HCT116 (cell line): ENCODE measurements around the gene FOS. TPM values are rescaled to one million over a fixed set of nuclear protein-coding genes. Genes with fewer than 3 reads are reported as not detected.

Experiments
- ATAC-seq: fragments of 200-7000 bp; cut with Tn5 transposase; 2 replicates; pipeline ENCODE4 v1.9.1; 2020; ENCODE audit warnings: mild to moderate bottlenecking, moderate library complexity
- BruUV-seq: library from RNA; stranded (reverse); fragments of 400-500 nt; replicated peaks from 2 replicates; lab custom pipeline; 2021; lab: Mats Ljungman, UMichigan
- CTCF ChIA-PET: fragments of 300-600 bp; sonication (Branson Sonifier 250); formaldehyde crosslinking; loops from one replicate; lab custom pipeline; 2021; ENCODE audit warnings: antibody characterized with exemption; lab: Charles Lee
- POLR2A ChIA-PET: fragments of 300-600, 350-600 bp; sonication (Branson Sonifier 250); formaldehyde crosslinking; loops from one replicate; lab custom pipeline; 2021; ENCODE audit warnings: antibody characterized with exemption; lab: Charles Lee
- RAD21 ChIA-PET, 2 experiments: fragments of 300-600 bp; sonication (Branson Sonifier 250); formaldehyde crosslinking; loops; one replicate each; lab custom pipeline; 2023; ENCODE audit warnings: low total read pairs in 2 of 2; ENCODE audit not compliant: uncharacterized antibody in 2 of 2, unreplicated experiment in 2 of 2, low non-redundant PET in 1 of 2; lab: Charles Lee
- DNase-seq: peaks from one replicate; pipeline ENCODE4 v3.0.0-alpha.2; 2010; ENCODE audit warnings: low read depth, low spot score
- H2AFZ ChIP-seq: fragments of 200-600 bp; shearing (Covaris generic), sonication (generic); 2 replicates; pipeline ENCODE4 v1.6.1; 2017; ENCODE audit warnings: low read depth, mixed run types, mixed read lengths, antibody characterized with exemption, low read length; ENCODE audit not compliant: poor library complexity, severe bottlenecking
- H3K27ac ChIP-seq: 2 replicates; pipeline ENCODE4 v1.5.1; 2012; ENCODE audit warnings: low read depth, low read length
- H3K27me3 ChIP-seq: fragments of 200-600 bp; sonication (generic); 2 replicates; pipeline ENCODE4 v1.6.1; 2016; ENCODE audit warnings: mixed run types, low read length, mixed read lengths; ENCODE audit not compliant: insufficient read depth
- H3K36me3 ChIP-seq, 2 experiments: fragments of 200-500 bp in 1 of 2; fragments of 200-600 bp in 1 of 2; sonication (Bioruptor generic) in 1 of 2; sonication (generic) in 1 of 2; 2 replicates each; pipeline versions ENCODE4 v1.5.1 to v1.6.1; 2014 to 2016; ENCODE audit warnings: low read length in 2 of 2, inconsistent platforms in 1 of 2, mixed read lengths in 1 of 2, mixed run types in 1 of 2; ENCODE audit not compliant: insufficient read depth in 2 of 2, control insufficient read depth in 1 of 2
- H3K4me1 ChIP-seq, 2 experiments: fragments of 200-600 bp in 1 of 2; sonication (generic) in 1 of 2; 2 replicates each; pipeline versions ENCODE4 v1.5.1 to v1.6.1; 2012 to 2017; ENCODE audit warnings: low read length in 2 of 2, inconsistent platforms in 1 of 2, mild to moderate bottlenecking in 1 of 2, mixed read lengths in 1 of 2, mixed run types in 1 of 2, moderate library complexity in 1 of 2; ENCODE audit not compliant: insufficient read depth in 2 of 2, control insufficient read depth in 1 of 2
- H3K4me2 ChIP-seq: fragments of 200-600 bp; sonication (generic); 2 replicates; pipeline ENCODE4 v1.6.1; 2017; ENCODE audit warnings: mixed run types, low read length, mixed read lengths
- H3K4me3 ChIP-seq, 2 experiments: fragments of 200-600 bp in 1 of 2; sonication (generic) in 1 of 2; replicated peaks in 1 of 2; 2 replicates each; pipeline ENCODE4 v1.5.1; 2011 to 2016; ENCODE audit warnings: low read length in 2 of 2, control low read depth in 1 of 2, low read depth in 1 of 2, mild to moderate bottlenecking in 1 of 2, mixed read lengths in 1 of 2, mixed run types in 1 of 2
- H3K79me2 ChIP-seq: fragments of 200-600 bp; sonication (generic); 2 replicates; pipeline ENCODE4 v1.6.1; 2017; ENCODE audit warnings: mild to moderate bottlenecking, mixed run types, low read length, moderate library complexity, mixed read lengths; ENCODE audit not compliant: insufficient read depth
- H3K9ac ChIP-seq: fragments of 200-600 bp; sonication (generic); 2 replicates; pipeline ENCODE4 v1.6.1; 2016; ENCODE audit warnings: low read length, mixed read lengths
- H3K9me2 ChIP-seq: fragments of 200-600 bp; sonication (generic), shearing (Covaris generic); 2 replicates; pipeline ENCODE4 v1.6.1; 2017; ENCODE audit warnings: mixed run types, mild to moderate bottlenecking, moderate library complexity; ENCODE audit not compliant: insufficient read depth
- H3K9me3 ChIP-seq, 2 experiments: fragments of 200-500 bp in 1 of 2; fragments of 200-600 bp in 1 of 2; sonication (Bioruptor generic) in 1 of 2; sonication (generic) in 1 of 2; 2 replicates each; pipeline ENCODE4 v1.6.1; 2014 to 2017; ENCODE audit warnings: low read length in 2 of 2, mixed read lengths in 2 of 2, inconsistent platforms in 1 of 2, low read depth in 1 of 2, mild to moderate bottlenecking in 1 of 2, mixed run types in 1 of 2, moderate library complexity in 1 of 2; ENCODE audit not compliant: control insufficient read depth in 1 of 2, insufficient read depth in 1 of 2
- H4K20me1 ChIP-seq: fragments of 200-600 bp; sonication (generic), shearing (Covaris generic); 2 replicates; pipeline ENCODE4 v1.6.1; 2017; ENCODE audit warnings: mixed run types, mild to moderate bottlenecking, moderate library complexity; ENCODE audit not compliant: insufficient read depth
- CBX3 ChIP-seq: IDR thresholded peaks from 2 replicates; pipeline ENCODE4 v1.6.1; 2012; ENCODE audit warnings: low read depth
- CEBPB ChIP-seq: IDR thresholded peaks from 2 replicates; pipeline ENCODE4 v1.6.1; 2012; ENCODE audit warnings: low read depth
- EGR1 ChIP-seq: IDR thresholded peaks from 2 replicates; pipeline ENCODE4 v1.6.1; 2012; ENCODE audit warnings: low read depth
- ELF1 ChIP-seq: IDR thresholded peaks from 2 replicates; pipeline ENCODE4 v1.6.1; 2012; ENCODE audit warnings: low read depth, borderline replicate concordance
- FOSL1 ChIP-seq: IDR thresholded peaks from 2 replicates; pipeline ENCODE4 v1.6.1; 2012; ENCODE audit warnings: low read depth
- JUND ChIP-seq: IDR thresholded peaks from 2 replicates; pipeline ENCODE4 v1.6.1; 2012
- POLR2AphosphoS5 ChIP-seq: IDR thresholded peaks from 2 replicates; pipeline ENCODE4 v1.6.1; 2011; ENCODE audit warnings: mild to moderate bottlenecking, low read depth, low read length, moderate library complexity
- RAD21 ChIP-seq: IDR thresholded peaks from 2 replicates; pipeline ENCODE4 v1.6.1; 2012; ENCODE audit warnings: low read depth, mild to moderate bottlenecking
- SIN3A ChIP-seq: IDR thresholded peaks from 2 replicates; pipeline ENCODE4 v1.6.1; 2012; ENCODE audit warnings: low read depth
- SP1 ChIP-seq: IDR thresholded peaks from 2 replicates; pipeline ENCODE4 v1.6.1; 2012; ENCODE audit warnings: low read depth
- TCF7L2 ChIP-seq: IDR thresholded peaks from 2 replicates; pipeline ENCODE4 v1.7.0; 2011; ENCODE audit warnings: borderline replicate concordance, inconsistent platforms; ENCODE audit not compliant: insufficient read depth, insufficient read length; ENCODE audit errors: extremely low read depth
- YY1 ChIP-seq: IDR thresholded peaks from 2 replicates; pipeline ENCODE4 v1.6.1; 2011; ENCODE audit warnings: low read length, low read depth, moderate library complexity, mild to moderate bottlenecking; ENCODE audit not compliant: insufficient replicate concordance; ENCODE audit errors: extremely low read depth
- ZFX ChIP-seq: fragments of 450-650 bp; IDR thresholded peaks from 2 replicates; pipeline ENCODE4 v1.6.1; 2017
- ZNF274 ChIP-seq: fragments of 200-500 bp; sonication (Bioruptor generic); IDR thresholded peaks from 2 replicates; pipeline ENCODE4 v1.6.1; 2014; ENCODE audit warnings: mild to moderate bottlenecking, low read depth, low read length, inconsistent platforms
- intact Hi-C: fragments of 100-400 bp; cut with micrococcal nuclease; formaldehyde crosslinking; loops from 2 replicates; pipeline ENCODE4 v1.10.0; 2022
- total RNA-seq: library from RNA; stranded (reverse); gene quantifications from one replicate; pipeline ENCODE4 v1.2.1, GENCODE V29; 2021; ENCODE audit not compliant: unreplicated experiment
- TF ChIP-seq, protein P1 (sequence below): IDR thresholded peaks from 2 replicates; pipeline ENCODE4 v1.6.1; 2012
- TF ChIP-seq, protein P2 (sequence below), 3 experiments: fragments of 200-600 bp in 1 of 3; sonication (generic) in 1 of 3; IDR thresholded peaks in 2 of 3; conservative IDR thresholded peaks in 1 of 3; 2 replicates each; pipeline ENCODE4 v1.5.1; 2012 to 2017; ENCODE audit warnings: low read depth in 2 of 3, low read length in 2 of 3, antibody characterized with exemption in 1 of 3, borderline replicate concordance in 1 of 3, control low read depth in 1 of 3, mild to moderate bottlenecking in 1 of 3, mixed read lengths in 1 of 3, mixed run types in 1 of 3, moderate library complexity in 1 of 3; ENCODE audit not compliant: insufficient read depth in 1 of 3
- TF ChIP-seq, protein P3 (sequence below): IDR thresholded peaks from 2 replicates; pipeline ENCODE4 v1.6.1; 2012
- TF ChIP-seq, protein P4 (sequence below): IDR thresholded peaks from 2 replicates; pipeline ENCODE4 v1.6.1; 2011; ENCODE audit warnings: mild to moderate bottlenecking, low read length, moderate library complexity; ENCODE audit not compliant: insufficient replicate concordance; ENCODE audit errors: extremely low read depth

The FOS gene
- total RNA-seq, 1 experiment from 2014 or later = 50.4 TPM

DNA sequence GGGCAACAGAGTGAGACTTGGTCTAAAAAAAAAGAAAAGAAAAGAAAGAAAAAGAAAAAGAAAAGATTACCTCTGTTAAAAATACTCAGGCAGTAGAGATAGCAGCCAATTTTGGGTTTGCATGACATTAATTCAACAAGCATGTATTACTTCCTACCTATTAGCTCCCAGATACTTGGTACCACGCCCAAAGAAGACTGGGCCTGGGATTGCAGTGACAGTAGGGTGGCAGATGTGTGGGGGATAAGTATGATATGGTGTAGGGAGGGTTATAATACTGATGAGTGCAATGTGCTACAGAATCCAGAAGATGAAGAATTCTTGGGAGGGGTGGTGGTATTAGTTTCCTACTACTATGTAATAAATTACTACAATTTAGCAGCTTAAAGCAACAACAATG, 46.4 kb upstream of the FOS start:
- H3K9me2 ChIP-seq = no peaks in the 10 kb centered on the region
- TF ChIP-seq CEBPB = no peak
- TF ChIP-seq POLR2AphosphoS5 = no peak
- no peak for TF ChIP-seq CBX3
- TF ChIP-seq ELF1 = no peak
- no peak for TF ChIP-seq ZNF274
- no peak for TF ChIP-seq SIN3A
- no peak for TF ChIP-seq RAD21
- no peak for TF ChIP-seq FOSL1
- TF ChIP-seq EGR1 = no peak
- ATAC-seq = no peak
- peaks cover 17 to 42% of the 10 kb centered on the region in 2 experiments for H3K4me1 ChIP-seq
- no peak overlapping the region for H2AFZ ChIP-seq
- H3K27ac ChIP-seq = no peak overlapping the region
- no peaks in the 10 kb centered on the region for H3K9me3 ChIP-seq
- ChIA-PET RAD21 (no interaction called here), CTCF (no interaction called here), POLR2A (no interaction called here)
- BruUV-seq = no TSS peak
- H3K27me3 ChIP-seq = no peaks in the 10 kb centered on the region
- H4K20me1 ChIP-seq = no peaks in the 10 kb centered on the region
- no peaks in the 10 kb centered on the region for H3K36me3 ChIP-seq
- H3K4me2 ChIP-seq = no peak overlapping the region
- intact Hi-C loops = no loop called here
- H3K9ac ChIP-seq = no peak overlapping the region
- no peak for DNase-seq
- H3K4me3 ChIP-seq = no peak overlapping the region
- H3K79me2 ChIP-seq = no peaks in the 10 kb centered on the region

DNA sequence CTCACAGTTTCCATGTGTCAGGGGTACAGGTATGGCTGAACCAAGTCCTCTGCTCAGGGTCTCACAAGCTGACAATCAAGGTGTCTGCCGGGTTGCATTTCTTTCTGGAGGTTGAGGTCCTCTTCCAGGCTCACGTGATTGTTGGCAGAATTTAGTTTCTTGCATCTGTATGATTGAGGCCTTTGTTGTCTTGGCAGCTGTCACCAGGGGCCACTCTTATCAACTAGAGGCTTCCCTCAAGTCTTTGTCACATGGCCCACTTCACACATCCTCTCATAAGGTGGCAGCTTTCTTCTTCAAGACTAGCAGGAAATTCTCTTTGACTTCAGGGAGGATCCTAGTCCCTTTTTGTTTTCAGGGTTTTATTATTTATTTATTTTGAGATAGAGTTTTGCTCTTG, 46.0 kb upstream of the FOS start:
- RAD21 ChIA-PET = no interaction called here
- BruUV-seq = no TSS peak
- no peak for ATAC-seq
- DNase-seq = no peak
- CTCF ChIA-PET = no interaction called here
- intact Hi-C loops = no loop called here
- Histone ChIP-seq H2AFZ (no peak overlapping the region), H3K4me3 (no peak overlapping the region), H4K20me1 (no peaks in the 10 kb centered on the region), H3K4me1 (peaks cover 17 to 42% of the 10 kb centered on the region in 2 experiments), H3K9me2 (no peaks in the 10 kb centered on the region), H3K79me2 (no peaks in the 10 kb centered on the region), H3K36me3 (no peaks in the 10 kb centered on the region), H3K9me3 (no peaks in the 10 kb centered on the region), H3K27ac (no peak overlapping the region), H3K4me2 (no peak overlapping the region), H3K9ac (no peak overlapping the region), H3K27me3 (no peaks in the 10 kb centered on the region)
- POLR2A ChIA-PET = no interaction called here
- TF ChIP-seq, protein P1, sequence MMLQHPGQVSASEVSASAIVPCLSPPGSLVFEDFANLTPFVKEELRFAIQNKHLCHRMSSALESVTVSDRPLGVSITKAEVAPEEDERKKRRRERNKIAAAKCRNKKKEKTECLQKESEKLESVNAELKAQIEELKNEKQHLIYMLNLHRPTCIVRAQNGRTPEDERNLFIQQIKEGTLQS = no peak
- TF ChIP-seq CBX3 (no peak), FOSL1 (no peak), YY1 (no peak), ZFX (no peak), JUND (no peak), CEBPB (no peak), SP1 (no peak), TCF7L2 (no peak), POLR2AphosphoS5 (no peak)
- TF ChIP-seq, protein P2, sequence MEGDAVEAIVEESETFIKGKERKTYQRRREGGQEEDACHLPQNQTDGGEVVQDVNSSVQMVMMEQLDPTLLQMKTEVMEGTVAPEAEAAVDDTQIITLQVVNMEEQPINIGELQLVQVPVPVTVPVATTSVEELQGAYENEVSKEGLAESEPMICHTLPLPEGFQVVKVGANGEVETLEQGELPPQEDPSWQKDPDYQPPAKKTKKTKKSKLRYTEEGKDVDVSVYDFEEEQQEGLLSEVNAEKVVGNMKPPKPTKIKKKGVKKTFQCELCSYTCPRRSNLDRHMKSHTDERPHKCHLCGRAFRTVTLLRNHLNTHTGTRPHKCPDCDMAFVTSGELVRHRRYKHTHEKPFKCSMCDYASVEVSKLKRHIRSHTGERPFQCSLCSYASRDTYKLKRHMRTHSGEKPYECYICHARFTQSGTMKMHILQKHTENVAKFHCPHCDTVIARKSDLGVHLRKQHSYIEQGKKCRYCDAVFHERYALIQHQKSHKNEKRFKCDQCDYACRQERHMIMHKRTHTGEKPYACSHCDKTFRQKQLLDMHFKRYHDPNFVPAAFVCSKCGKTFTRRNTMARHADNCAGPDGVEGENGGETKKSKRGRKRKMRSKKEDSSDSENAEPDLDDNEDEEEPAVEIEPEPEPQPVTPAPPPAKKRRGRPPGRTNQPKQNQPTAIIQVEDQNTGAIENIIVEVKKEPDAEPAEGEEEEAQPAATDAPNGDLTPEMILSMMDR (IDR thresholded peaks at IDR 0.05 in 2 of 3, conservative IDR thresholded peaks at IDR 0.05 in 1 of 3; ENCODE audit: borderline replicate concordance in 1 of 3, insufficient read depth in 1 of 3, low read depth in 2 of 3, low read length in 2 of 3) = no peak
- TF ChIP-seq, protein P3, sequence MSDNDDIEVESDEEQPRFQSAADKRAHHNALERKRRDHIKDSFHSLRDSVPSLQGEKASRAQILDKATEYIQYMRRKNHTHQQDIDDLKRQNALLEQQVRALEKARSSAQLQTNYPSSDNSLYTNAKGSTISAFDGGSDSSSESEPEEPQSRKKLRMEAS = no peak
- TF ChIP-seq, protein P4, sequence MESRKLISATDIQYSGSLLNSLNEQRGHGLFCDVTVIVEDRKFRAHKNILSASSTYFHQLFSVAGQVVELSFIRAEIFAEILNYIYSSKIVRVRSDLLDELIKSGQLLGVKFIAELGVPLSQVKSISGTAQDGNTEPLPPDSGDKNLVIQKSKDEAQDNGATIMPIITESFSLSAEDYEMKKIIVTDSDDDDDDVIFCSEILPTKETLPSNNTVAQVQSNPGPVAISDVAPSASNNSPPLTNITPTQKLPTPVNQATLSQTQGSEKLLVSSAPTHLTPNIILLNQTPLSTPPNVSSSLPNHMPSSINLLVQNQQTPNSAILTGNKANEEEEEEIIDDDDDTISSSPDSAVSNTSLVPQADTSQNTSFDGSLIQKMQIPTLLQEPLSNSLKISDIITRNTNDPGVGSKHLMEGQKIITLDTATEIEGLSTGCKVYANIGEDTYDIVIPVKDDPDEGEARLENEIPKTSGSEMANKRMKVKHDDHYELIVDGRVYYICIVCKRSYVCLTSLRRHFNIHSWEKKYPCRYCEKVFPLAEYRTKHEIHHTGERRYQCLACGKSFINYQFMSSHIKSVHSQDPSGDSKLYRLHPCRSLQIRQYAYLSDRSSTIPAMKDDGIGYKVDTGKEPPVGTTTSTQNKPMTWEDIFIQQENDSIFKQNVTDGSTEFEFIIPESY = no peak
